D721Med (cell line): ENCODE data around the gene AP1S3.
A peak's percentile ranks its signal among the peaks of the same experiment; 100 is the strongest.

Source experiments
- DNase-seq: peaks from one replicate; pipeline ENCODE4 v3.0.0; 2011; ENCODE audit warnings: low spot score; ENCODE audit not compliant: insufficient read length
- FAIRE-seq: peaks from 2 replicates; lab custom pipeline; 2011; peaks lifted over from hg19 to GRCh38; lab: Jason Lieb, UNC
- CTCF ChIP-seq: IDR thresholded peaks from 2 replicates; pipeline ENCODE4 v1.5.1; 2012; ENCODE audit warnings: mild to moderate bottlenecking, control low read depth; ENCODE audit not compliant: insufficient read depth; ENCODE audit errors: missing control alignments

Gene AP1S3

GRCh38 chr2:223787358-223787757 is 50.0 kb downstream of the AP1S3 start:
- TF ChIP-seq CTCF = no peak
- DNase-seq (no peak), FAIRE-seq (no peak)

- no peak for FAIRE-seq
- no peak for DNase-seq
- TF ChIP-seq CTCF = no peak
These were observed 50.4 kb downstream of the AP1S3 start for GRCh38 chr2:223786943-223787342.

- FAIRE-seq = no peak
- no peak for TF ChIP-seq CTCF
- no peak for DNase-seq
These were observed 51.1 kb downstream of the AP1S3 start for GRCh38 chr2:223786236-223786635.

GRCh38 chr2:223784221-223784772 is 53.1 kb downstream of the AP1S3 start:
- TF ChIP-seq CTCF = no peak
- DNase-seq (no peak), FAIRE-seq (no peak)

- no peak for FAIRE-seq
- no peak for TF ChIP-seq CTCF
These were observed 54.8 kb downstream of the AP1S3 start for GRCh38 chr2:223782629-223783028.

GRCh38 chr2:223781560-223781959 is 55.8 kb downstream of the AP1S3 start:
- no peak for TF ChIP-seq CTCF
- FAIRE-seq (no peak), DNase-seq (no peak)

More at GRCh38 chr2:223782629-223783028, 54.8 kb downstream of the AP1S3 start:
- DNase-seq = no peak

GRCh38 chr2:223779877-223780276 is 57.5 kb downstream of the AP1S3 start:
- DNase-seq (no peak), FAIRE-seq (no peak)
- peak; percentile 42 for TF ChIP-seq CTCF
